Trophoblast cell (in vitro differentiated cells and primary cell): ENCODE results near the gene INTS4.
A peak's percentile ranks its signal among the peaks of the same experiment; 100 is the strongest.

Experiments used
- DNase-seq, 2 donors: peaks; one replicate each; pipeline ENCODE4 v3.0.0-alpha.2; 2016
- H2AFZ ChIP-seq: 2 replicates; pipeline ENCODE4 v1.6.1; 2013; ENCODE audit warnings: low read length, moderate library complexity, mild to moderate bottlenecking; ENCODE audit not compliant: insufficient read depth, poor library complexity
- H2AK5ac ChIP-seq: 2 replicates; pipeline ENCODE4 v1.6.1; 2013; ENCODE audit warnings: mild to moderate bottlenecking, low read length
- H2BK120ac ChIP-seq: 2 replicates; pipeline ENCODE4 v1.6.1; 2013; ENCODE audit warnings: low read length, mild to moderate bottlenecking, moderate library complexity; ENCODE audit not compliant: insufficient read depth, poor library complexity
- H2BK12ac ChIP-seq: 2 replicates; pipeline ENCODE4 v1.6.1; 2013; ENCODE audit warnings: mild to moderate bottlenecking, low read length, moderate library complexity
- H2BK5ac ChIP-seq: 2 replicates; pipeline ENCODE4 v1.6.1; 2013; ENCODE audit warnings: low read length, low read depth, moderate library complexity, mild to moderate bottlenecking; ENCODE audit not compliant: poor library complexity
- H3K14ac ChIP-seq: 2 replicates; pipeline ENCODE4 v1.6.1; 2013; ENCODE audit warnings: mild to moderate bottlenecking, low read length
- H3K18ac ChIP-seq: 2 replicates; pipeline ENCODE4 v1.6.1; 2013; ENCODE audit warnings: mild to moderate bottlenecking, low read length
- H3K23ac ChIP-seq: 2 replicates; pipeline ENCODE4 v1.6.1; 2013; ENCODE audit warnings: low read length
- H3K27ac ChIP-seq: 2 replicates; pipeline ENCODE4 v1.5.1; 2013; ENCODE audit warnings: low read depth, mild to moderate bottlenecking, inconsistent platforms, low read length, moderate library complexity
- H3K27me3 ChIP-seq: 2 replicates; pipeline ENCODE4 v1.6.1; 2013; ENCODE audit warnings: inconsistent platforms, mild to moderate bottlenecking, low read length, moderate library complexity; ENCODE audit not compliant: insufficient read depth
- H3K36me3 ChIP-seq, 2 experiments: 1 replicate in 1 of 2; 2 replicates in 1 of 2; pipeline ENCODE4 v1.6.1; 2013; ENCODE audit warnings: low read length in 2 of 2, mild to moderate bottlenecking in 2 of 2, moderate library complexity in 1 of 2; ENCODE audit not compliant: insufficient read depth in 2 of 2, control insufficient read depth in 1 of 2
- H3K4ac ChIP-seq: 2 replicates; pipeline ENCODE4 v1.6.1; 2013; ENCODE audit warnings: low read depth, mild to moderate bottlenecking, low read length, moderate library complexity
- H3K4me1 ChIP-seq, 2 experiments: 1 replicate in 1 of 2; 2 replicates in 1 of 2; pipeline ENCODE4 v1.6.1; 2013; ENCODE audit warnings: low read length in 2 of 2, mild to moderate bottlenecking in 2 of 2, moderate library complexity in 1 of 2; ENCODE audit not compliant: insufficient read depth in 2 of 2, control insufficient read depth in 1 of 2
- H3K4me2 ChIP-seq: 2 replicates; pipeline ENCODE4 v1.6.1; 2013; ENCODE audit warnings: inconsistent platforms, mild to moderate bottlenecking, low read length, moderate library complexity
- H3K4me3 ChIP-seq: 2 replicates; pipeline ENCODE4 v1.5.1; 2013; ENCODE audit warnings: mild to moderate bottlenecking, low read depth, low read length, inconsistent platforms
- H3K79me1 ChIP-seq: one replicate; pipeline ENCODE4 v1.6.1; 2013; ENCODE audit warnings: low read length
- H3K79me2 ChIP-seq: 2 replicates; pipeline ENCODE4 v1.6.1; 2013; ENCODE audit warnings: low read length, mild to moderate bottlenecking; ENCODE audit not compliant: control insufficient read depth, insufficient read depth, poor library complexity
- H3K9ac ChIP-seq: 2 replicates; pipeline ENCODE4 v1.6.1; 2013; ENCODE audit warnings: mild to moderate bottlenecking, low read length
- H3K9me3 ChIP-seq: 2 replicates; pipeline ENCODE4 v1.6.1; 2013; ENCODE audit warnings: low read depth, mild to moderate bottlenecking, control low read depth, inconsistent platforms, low read length; ENCODE audit not compliant: insufficient read depth
- H4K12ac ChIP-seq: 2 replicates; pipeline ENCODE4 v1.6.1; 2013; ENCODE audit warnings: low read depth, mild to moderate bottlenecking, low read length, moderate library complexity
- H4K8ac ChIP-seq: 2 replicates; pipeline ENCODE4 v1.6.1; 2013; ENCODE audit warnings: low read depth, mild to moderate bottlenecking, low read length, moderate library complexity
- H4K91ac ChIP-seq: one replicate; pipeline ENCODE4 v1.6.1; 2013; ENCODE audit warnings: low read depth, mild to moderate bottlenecking, low read length, moderate library complexity
- WGBS: extraction: QIAGEN DNeasy Blood & Tissue Kit; methylation state at CpG from one replicate; pipeline ENCODE4 v1.1.7; 2013; ENCODE audit warnings: missing lambda C conversion rate; ENCODE audit not compliant: insufficient read length, insufficient coverage; ENCODE audit errors: extremely low coverage; 5-methylcytosine and 5-hydroxymethylcytosine counted together

INTS4 gene

GRCh38 chr11:78009062-78009461 is 14.6 kb upstream of the INTS4 start:
- H3K79me1 ChIP-seq: no peaks in the 10 kb centered on the region
- H3K4me1 ChIP-seq: no peaks in the 10 kb centered on the region
- H3K79me2 ChIP-seq: no peaks in the 10 kb centered on the region
- H3K27ac ChIP-seq: no peak overlapping the region
- no peak overlapping the region for H2BK12ac ChIP-seq
- no peak overlapping the region for H3K4me2 ChIP-seq
- H2BK120ac ChIP-seq: no peak overlapping the region
- WGBS: no CpG with 5 or more reads among the region's 2 CpGs
- no peak overlapping the region for H3K14ac ChIP-seq
- no peak overlapping the region for H3K4ac ChIP-seq
- no peak overlapping the region for H3K18ac ChIP-seq
- H3K27me3 ChIP-seq: no peaks in the 10 kb centered on the region
- H2BK5ac ChIP-seq: no peak overlapping the region
- no peaks in the 10 kb centered on the region for H3K36me3 ChIP-seq
- H4K12ac ChIP-seq: no peak overlapping the region
- H3K23ac ChIP-seq: no peak overlapping the region
- no peak overlapping the region for H3K9ac ChIP-seq
- H2AFZ ChIP-seq: no peak overlapping the region
- H3K4me3 ChIP-seq: no peak overlapping the region
- DNase-seq: no peak
- no peak overlapping the region for H4K91ac ChIP-seq
- no peaks in the 10 kb centered on the region for H3K9me3 ChIP-seq
- H2AK5ac ChIP-seq: no peak overlapping the region
- no peak overlapping the region for H4K8ac ChIP-seq

- Histone ChIP-seq H3K4me1 (no peaks in the 10 kb centered on the region), H3K9ac (no peak overlapping the region), H3K27me3 (no peaks in the 10 kb centered on the region), H3K4me2 (no peak overlapping the region), H4K12ac (no peak overlapping the region), H3K27ac (no peak overlapping the region), H4K91ac (no peak overlapping the region), H3K23ac (no peak overlapping the region), H3K79me2 (no peaks in the 10 kb centered on the region), H3K14ac (no peak overlapping the region), H2BK12ac (no peak overlapping the region), H4K8ac (no peak overlapping the region), H3K36me3 (no peaks in the 10 kb centered on the region), H3K9me3 (no peaks in the 10 kb centered on the region), H3K4ac (no peak overlapping the region), H2BK5ac (no peak overlapping the region), H2AFZ (no peak overlapping the region), H3K4me3 (no peak overlapping the region), H2BK120ac (no peak overlapping the region), H3K79me1 (peaks cover 2% of the 10 kb centered on the region), H3K18ac (no peak overlapping the region), H2AK5ac (no peak overlapping the region)
- no CpG with 5 or more reads among the region's 1 CpG for WGBS
- peak; percentile 33 to 75 for DNase-seq
These were observed 5.7 kb upstream of the INTS4 start for GRCh38 chr11:78000193-78000592.

GRCh38 chr11:77999446-78000030 is 5.1 kb upstream of the INTS4 start:
- H2BK5ac ChIP-seq: no peak overlapping the region
- WGBS: no CpG with 5 or more reads among the region's 1 CpG
- H3K27ac ChIP-seq: no peak overlapping the region
- H2BK120ac ChIP-seq: no peak overlapping the region
- no peak overlapping the region for H3K4me3 ChIP-seq
- H2BK12ac ChIP-seq: no peak overlapping the region
- no peak overlapping the region for H4K8ac ChIP-seq
- H4K12ac ChIP-seq: no peak overlapping the region
- no peak overlapping the region for H2AFZ ChIP-seq
- H3K9ac ChIP-seq: no peak overlapping the region
- H3K27me3 ChIP-seq: no peaks in the 10 kb centered on the region
- no peak overlapping the region for H3K18ac ChIP-seq
- H3K79me1 ChIP-seq: peaks cover 2% of the 10 kb centered on the region
- DNase-seq: no peak
- H3K79me2 ChIP-seq: no peaks in the 10 kb centered on the region
- H3K23ac ChIP-seq: no peak overlapping the region
- no peak overlapping the region for H3K4ac ChIP-seq
- no peaks in the 10 kb centered on the region for H3K4me1 ChIP-seq
- H3K9me3 ChIP-seq: no peaks in the 10 kb centered on the region
- no peak overlapping the region for H3K14ac ChIP-seq
- H4K91ac ChIP-seq: no peak overlapping the region
- H3K36me3 ChIP-seq: no peaks in the 10 kb centered on the region
- H2AK5ac ChIP-seq: no peak overlapping the region
- no peak overlapping the region for H3K4me2 ChIP-seq

- no peak overlapping the region for H3K23ac ChIP-seq
- peaks cover 4% of the 10 kb centered on the region for H3K79me1 ChIP-seq
- peaks cover 3 to 6% of the 10 kb centered on the region in 2 experiments for H3K4me1 ChIP-seq
- H3K9ac ChIP-seq: peak overlapping the region; percentile 45
- H2AFZ ChIP-seq: no peak overlapping the region
- no peak overlapping the region for H2BK5ac ChIP-seq
- H3K4me2 ChIP-seq: peak overlapping the region; percentile 77
- no peak overlapping the region for H3K27ac ChIP-seq
- H4K91ac ChIP-seq: peak overlapping the region; percentile 31
- WGBS: no CpG with 5 or more reads among the region's 11 CpGs
- peaks cover 10 to 13% of the 10 kb centered on the region in 2 experiments for H3K36me3 ChIP-seq
- no peaks in the 10 kb centered on the region for H3K9me3 ChIP-seq
- H2BK120ac ChIP-seq: no peak overlapping the region
- H3K4me3 ChIP-seq: peak overlapping the region; percentile 68
- peak overlapping the region; percentile 31 for H4K8ac ChIP-seq
- no peak for DNase-seq
- H3K27me3 ChIP-seq: no peaks in the 10 kb centered on the region
- H2BK12ac ChIP-seq: no peak overlapping the region
- H3K18ac ChIP-seq: no peak overlapping the region
- H3K4ac ChIP-seq: peak overlapping the region; percentile 80
- H2AK5ac ChIP-seq: no peak overlapping the region
- H4K12ac ChIP-seq: no peak overlapping the region
- peaks cover 4% of the 10 kb centered on the region for H3K79me2 ChIP-seq
- peak overlapping the region; percentile 31 for H3K14ac ChIP-seq
These were observed 566 bp downstream of the INTS4 start for GRCh38 chr11:77993902-77994301.
